GM23338 (cell line): Measurements from ENCODE around the gene PSPN.

Source experiments
- CREB1 ChIP-seq: fragments of 250-450 bp; sonication (Bioruptor Pico); IDR thresholded peaks from 2 replicates; pipeline ENCODE4 v1.5.0; 2020; ENCODE audit warnings: low read depth, mild to moderate bottlenecking, moderate library complexity
- CTCF ChIP-seq, 2 experiments: fragments of 200-600 bp in 1 of 2; sonication (generic) in 1 of 2; conservative IDR thresholded peaks; 2 replicates each; pipeline versions ENCODE4 v1.5.1 to v1.6.1; 2016 to 2017; ENCODE audit warnings: antibody characterized with exemption in 2 of 2, low read depth in 2 of 2, mild to moderate bottlenecking in 2 of 2, moderate library complexity in 1 of 2
- EZH2 ChIP-seq: fragments of 200-600 bp; sonication (generic); IDR thresholded peaks from one replicate; pipeline ENCODE4 v1.8.0; 2017; ENCODE audit warnings: antibody characterized with exemption, mild to moderate bottlenecking, low read depth; ENCODE audit not compliant: unreplicated experiment
- EZH2phosphoT487 ChIP-seq: fragments of 200-600 bp; sonication (generic); IDR thresholded peaks from one replicate; pipeline ENCODE4 v1.8.1; 2018; ENCODE audit warnings: antibody characterized with exemption; ENCODE audit not compliant: unreplicated experiment
- JUNB ChIP-seq: IDR thresholded peaks from one replicate; pipeline ENCODE4 v1.6.1; 2016; ENCODE audit warnings: antibody characterized with exemption; ENCODE audit not compliant: unreplicated experiment
- NANOG ChIP-seq: IDR thresholded peaks from 2 replicates; pipeline ENCODE4 v1.6.1; 2016; ENCODE audit warnings: antibody characterized with exemption, borderline replicate concordance
- POLR2AphosphoS5 ChIP-seq: IDR thresholded peaks from 2 replicates; pipeline ENCODE4 v1.6.1; 2016; ENCODE audit warnings: antibody characterized with exemption, low read depth
- STAT1 ChIP-seq: IDR thresholded peaks from one replicate; pipeline ENCODE4 v1.6.1; 2016; ENCODE audit warnings: antibody characterized with exemption; ENCODE audit not compliant: unreplicated experiment
- ZNF331 ChIP-seq: fragments of 250-450 bp; sonication (Bioruptor Pico); IDR thresholded peaks from 2 replicates; pipeline ENCODE4 v1.5.0; 2020; ENCODE audit warnings: low read depth, mild to moderate bottlenecking, moderate library complexity
- TF ChIP-seq, protein P1 (sequence below): IDR thresholded peaks from one replicate; pipeline ENCODE4 v1.6.1; 2018; ENCODE audit warnings: antibody characterized with exemption; ENCODE audit not compliant: unreplicated experiment

DNA sequence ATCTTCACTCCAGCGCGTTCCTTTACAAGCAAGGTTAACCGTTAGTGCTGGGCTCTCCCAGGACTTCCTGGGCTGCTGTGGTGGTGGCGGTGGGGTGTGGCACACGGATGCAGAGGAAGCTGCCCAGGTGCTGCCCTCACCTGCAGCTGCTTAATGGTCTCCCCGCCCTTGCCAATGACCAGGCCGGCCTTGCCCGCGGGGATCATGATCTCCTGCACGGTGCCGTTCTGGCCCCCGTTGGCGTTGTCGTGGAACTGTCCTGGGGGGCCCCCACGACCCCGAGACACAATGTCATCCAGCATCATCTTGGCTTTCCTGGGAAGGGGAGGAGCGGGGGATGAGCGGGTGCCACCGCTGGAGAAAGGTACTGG, 42.8 kb upstream of the PSPN start:
- no peak for TF ChIP-seq CTCF (conservative IDR thresholded peaks at IDR 0.05; ENCODE audit: low read depth in 2 of 2)
- TF ChIP-seq EZH2: no peak
- TF ChIP-seq, protein P1, sequence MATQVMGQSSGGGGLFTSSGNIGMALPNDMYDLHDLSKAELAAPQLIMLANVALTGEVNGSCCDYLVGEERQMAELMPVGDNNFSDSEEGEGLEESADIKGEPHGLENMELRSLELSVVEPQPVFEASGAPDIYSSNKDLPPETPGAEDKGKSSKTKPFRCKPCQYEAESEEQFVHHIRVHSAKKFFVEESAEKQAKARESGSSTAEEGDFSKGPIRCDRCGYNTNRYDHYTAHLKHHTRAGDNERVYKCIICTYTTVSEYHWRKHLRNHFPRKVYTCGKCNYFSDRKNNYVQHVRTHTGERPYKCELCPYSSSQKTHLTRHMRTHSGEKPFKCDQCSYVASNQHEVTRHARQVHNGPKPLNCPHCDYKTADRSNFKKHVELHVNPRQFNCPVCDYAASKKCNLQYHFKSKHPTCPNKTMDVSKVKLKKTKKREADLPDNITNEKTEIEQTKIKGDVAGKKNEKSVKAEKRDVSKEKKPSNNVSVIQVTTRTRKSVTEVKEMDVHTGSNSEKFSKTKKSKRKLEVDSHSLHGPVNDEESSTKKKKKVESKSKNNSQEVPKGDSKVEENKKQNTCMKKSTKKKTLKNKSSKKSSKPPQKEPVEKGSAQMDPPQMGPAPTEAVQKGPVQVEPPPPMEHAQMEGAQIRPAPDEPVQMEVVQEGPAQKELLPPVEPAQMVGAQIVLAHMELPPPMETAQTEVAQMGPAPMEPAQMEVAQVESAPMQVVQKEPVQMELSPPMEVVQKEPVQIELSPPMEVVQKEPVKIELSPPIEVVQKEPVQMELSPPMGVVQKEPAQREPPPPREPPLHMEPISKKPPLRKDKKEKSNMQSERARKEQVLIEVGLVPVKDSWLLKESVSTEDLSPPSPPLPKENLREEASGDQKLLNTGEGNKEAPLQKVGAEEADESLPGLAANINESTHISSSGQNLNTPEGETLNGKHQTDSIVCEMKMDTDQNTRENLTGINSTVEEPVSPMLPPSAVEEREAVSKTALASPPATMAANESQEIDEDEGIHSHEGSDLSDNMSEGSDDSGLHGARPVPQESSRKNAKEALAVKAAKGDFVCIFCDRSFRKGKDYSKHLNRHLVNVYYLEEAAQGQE: no peak
- no peak for TF ChIP-seq POLR2AphosphoS5
- TF ChIP-seq EZH2phosphoT487: no peak
- no peak for TF ChIP-seq ZNF331 (CRISPR knock-in tag)
- TF ChIP-seq JUNB: no peak
- no peak for TF ChIP-seq STAT1
- no peak for TF ChIP-seq NANOG
- no peak for TF ChIP-seq CREB1 (CRISPR knock-in tag)
